ENCODE data around the gene ARHGAP22. TPM values are rescaled to one million over a fixed set of nuclear protein-coding genes. Genes with fewer than 3 reads are reported as not detected.
"Not testable (repeated sequence)": the region's sequence is repeated elsewhere in the genome, so short reads cannot be mapped to it uniquely, and the experiment has no call there.

The ARHGAP22 gene
- total and polyA plus RNA-seq, 2 experiments from 2014 or later: 3.2 to 7.8 TPM

DNA sequence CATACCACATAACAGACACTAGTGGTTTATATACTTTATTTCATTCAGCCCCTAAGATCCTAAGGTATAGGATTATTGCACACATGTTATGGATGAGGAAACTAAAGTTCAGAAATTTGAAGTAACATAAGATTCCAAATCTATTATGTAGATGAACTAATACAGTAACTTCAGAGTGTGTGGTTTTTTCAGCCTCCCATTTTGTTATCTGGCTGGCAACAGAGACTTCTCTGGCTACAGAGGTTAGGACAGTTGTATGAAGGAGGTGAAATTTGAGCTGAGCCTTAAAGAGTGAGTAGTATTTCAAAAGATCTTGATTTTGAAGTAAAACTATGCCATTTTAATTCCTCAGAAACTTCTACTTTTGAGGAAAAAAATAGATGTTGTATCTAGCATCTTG, 173.0 kb downstream of the ARHGAP22 start:
- Histone ChIP-seq H3K27ac (no peak overlapping the region), H3K9me3 (ENCODE audit: low read depth) (no peaks in the 10 kb centered on the region), H3K36me3 (peaks cover 20% of the 10 kb centered on the region), H3K4me1 (ENCODE audit: low read depth) (no peaks in the 10 kb centered on the region), H3K27me3 (no peaks in the 10 kb centered on the region), H3K4me3 (no peak overlapping the region)
- TF ChIP-seq, protein P1, sequence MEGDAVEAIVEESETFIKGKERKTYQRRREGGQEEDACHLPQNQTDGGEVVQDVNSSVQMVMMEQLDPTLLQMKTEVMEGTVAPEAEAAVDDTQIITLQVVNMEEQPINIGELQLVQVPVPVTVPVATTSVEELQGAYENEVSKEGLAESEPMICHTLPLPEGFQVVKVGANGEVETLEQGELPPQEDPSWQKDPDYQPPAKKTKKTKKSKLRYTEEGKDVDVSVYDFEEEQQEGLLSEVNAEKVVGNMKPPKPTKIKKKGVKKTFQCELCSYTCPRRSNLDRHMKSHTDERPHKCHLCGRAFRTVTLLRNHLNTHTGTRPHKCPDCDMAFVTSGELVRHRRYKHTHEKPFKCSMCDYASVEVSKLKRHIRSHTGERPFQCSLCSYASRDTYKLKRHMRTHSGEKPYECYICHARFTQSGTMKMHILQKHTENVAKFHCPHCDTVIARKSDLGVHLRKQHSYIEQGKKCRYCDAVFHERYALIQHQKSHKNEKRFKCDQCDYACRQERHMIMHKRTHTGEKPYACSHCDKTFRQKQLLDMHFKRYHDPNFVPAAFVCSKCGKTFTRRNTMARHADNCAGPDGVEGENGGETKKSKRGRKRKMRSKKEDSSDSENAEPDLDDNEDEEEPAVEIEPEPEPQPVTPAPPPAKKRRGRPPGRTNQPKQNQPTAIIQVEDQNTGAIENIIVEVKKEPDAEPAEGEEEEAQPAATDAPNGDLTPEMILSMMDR (IDR thresholded peaks at IDR 0.05; ENCODE audit: low read depth, low read length): no peak
- peak in 1 of 2 donors; percentile 30 for DNase-seq (ENCODE audit: low read depth in 1 of 2, low spot score in 1 of 2)

DNA sequence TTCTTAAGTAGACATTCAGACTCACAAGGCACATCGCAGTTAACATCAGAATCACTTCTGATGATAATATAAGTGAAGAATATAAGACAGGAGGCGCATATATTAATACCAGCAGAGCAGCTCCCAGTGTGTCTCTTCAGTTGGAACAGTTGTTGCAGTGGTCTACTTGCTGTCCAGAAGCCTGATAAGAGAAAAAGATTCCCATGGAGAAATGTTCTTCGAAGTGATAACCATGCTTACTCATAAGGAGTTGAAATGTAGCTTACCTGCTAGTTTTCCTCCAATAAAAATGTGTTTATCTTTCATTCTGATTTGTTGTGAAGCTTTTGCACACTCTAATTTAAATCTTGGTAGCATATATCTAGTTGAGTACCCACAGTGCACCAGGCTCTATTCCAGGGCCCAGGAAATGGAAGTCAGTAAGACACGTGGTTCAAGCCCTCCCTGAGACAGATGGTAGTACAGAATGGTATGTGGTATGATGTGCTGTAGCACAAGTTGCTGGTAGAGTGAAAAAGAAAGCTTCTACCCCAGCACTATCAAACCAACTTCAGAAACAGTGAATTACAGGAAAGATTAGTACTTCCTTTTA, 174.4 kb downstream of the ARHGAP22 start:
- TF ChIP-seq, protein P1 (IDR thresholded peaks at IDR 0.05; ENCODE audit: low read depth, low read length): no peak
- no peak for DNase-seq (ENCODE audit: low read depth in 1 of 2, low spot score in 1 of 2)
- H3K27ac ChIP-seq: no peak overlapping the region
- no peaks in the 10 kb centered on the region for H3K4me1 ChIP-seq (ENCODE audit: low read depth)
- H3K36me3 ChIP-seq: peaks cover 24% of the 10 kb centered on the region
- H3K4me3 ChIP-seq: no peak overlapping the region
- H3K27me3 ChIP-seq: no peaks in the 10 kb centered on the region
- H3K9me3 ChIP-seq (ENCODE audit: low read depth): no peaks in the 10 kb centered on the region

DNA sequence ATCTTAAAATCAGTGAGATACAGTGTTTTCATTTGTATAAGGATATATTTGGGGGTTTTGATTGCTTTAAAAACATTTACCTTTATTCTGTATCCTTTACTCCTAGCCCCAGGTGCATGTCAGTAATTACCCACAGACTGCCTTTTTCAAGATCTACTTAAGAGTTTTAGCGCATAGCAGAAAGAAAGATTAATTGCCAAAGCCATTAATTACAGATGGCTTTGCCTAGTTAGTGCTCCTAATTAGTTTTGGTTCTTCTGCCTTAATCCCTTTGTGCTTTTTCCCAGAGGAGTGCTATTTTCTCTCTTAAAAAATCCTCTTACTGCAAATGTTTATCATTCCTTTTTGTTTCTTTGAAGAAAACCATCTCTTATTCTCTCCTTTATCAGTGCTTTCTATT, 175.6 kb downstream of the ARHGAP22 start:
- DNase-seq (ENCODE audit: low read depth in 1 of 2, low spot score in 1 of 2): no peak
- no peak overlapping the region for H3K27ac ChIP-seq
- no peaks in the 10 kb centered on the region for H3K4me1 ChIP-seq (ENCODE audit: low read depth)
- TF ChIP-seq, protein P1 (IDR thresholded peaks at IDR 0.05; ENCODE audit: low read depth, low read length): no peak
- peaks cover 20% of the 10 kb centered on the region for H3K36me3 ChIP-seq
- no peaks in the 10 kb centered on the region for H3K27me3 ChIP-seq
- H3K9me3 ChIP-seq (ENCODE audit: low read depth): no peaks in the 10 kb centered on the region
- H3K4me3 ChIP-seq: no peak overlapping the region

DNA sequence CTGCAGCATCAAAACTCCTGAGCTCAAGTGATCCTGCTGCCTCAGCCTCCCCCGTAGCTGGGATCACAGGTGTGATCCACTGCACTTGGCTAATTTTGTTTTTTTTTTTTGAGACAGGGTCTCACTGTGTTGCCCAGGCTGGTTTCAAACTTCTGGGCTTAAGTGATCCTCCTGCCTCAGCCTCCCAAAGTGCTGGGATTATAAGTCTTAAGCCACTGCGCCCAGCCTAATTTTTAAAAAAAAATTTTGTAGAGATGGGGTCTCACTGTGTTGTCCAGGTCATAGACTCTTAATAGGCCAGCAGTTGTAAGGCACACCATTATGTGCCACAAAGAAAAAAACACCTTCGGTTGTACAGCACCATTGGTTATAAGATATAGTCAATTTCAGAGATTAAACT, 176.0 kb downstream of the ARHGAP22 start:
- no peak for DNase-seq (ENCODE audit: low read depth in 1 of 2, low spot score in 1 of 2)
- TF ChIP-seq, protein P1 (IDR thresholded peaks at IDR 0.05; ENCODE audit: low read depth, low read length): no peak
- H3K4me1 ChIP-seq (ENCODE audit: low read depth): no peaks in the 10 kb centered on the region
- H3K9me3 ChIP-seq (ENCODE audit: low read depth): no peaks in the 10 kb centered on the region
- peaks cover 20% of the 10 kb centered on the region for H3K36me3 ChIP-seq
- no peak overlapping the region for H3K4me3 ChIP-seq
- no peak overlapping the region for H3K27ac ChIP-seq
- H3K27me3 ChIP-seq: no peaks in the 10 kb centered on the region

DNA sequence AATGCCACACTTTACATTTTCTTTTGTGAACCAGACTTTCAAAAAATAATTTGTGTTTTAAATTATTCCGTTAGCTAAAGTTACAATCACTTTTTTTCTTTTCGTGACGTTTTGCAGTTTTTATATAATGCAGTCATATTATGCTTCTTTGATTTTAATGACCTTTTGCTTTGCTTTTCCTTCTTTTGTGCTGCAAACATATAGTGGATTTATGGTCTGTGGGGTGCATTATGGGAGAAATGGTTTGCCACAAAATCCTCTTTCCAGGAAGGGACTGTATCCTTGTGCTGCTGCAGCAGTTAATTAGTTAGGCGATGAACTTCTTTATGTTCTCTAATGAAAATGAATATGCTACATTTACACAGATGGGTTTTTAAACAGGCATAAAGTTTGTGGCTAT, 181.0 kb downstream of the ARHGAP22 start:
- H3K4me1 ChIP-seq (ENCODE audit: low read depth): no peaks in the 10 kb centered on the region
- TF ChIP-seq, protein P1 (IDR thresholded peaks at IDR 0.05; ENCODE audit: low read depth, low read length): no peak
- no peaks in the 10 kb centered on the region for H3K9me3 ChIP-seq (ENCODE audit: low read depth)
- peaks cover 26% of the 10 kb centered on the region for H3K36me3 ChIP-seq
- no peak for DNase-seq (ENCODE audit: low read depth in 1 of 2, low spot score in 1 of 2)
- H3K27ac ChIP-seq: no peak overlapping the region
- no peak overlapping the region for H3K4me3 ChIP-seq
- H3K27me3 ChIP-seq: no peaks in the 10 kb centered on the region

DNA sequence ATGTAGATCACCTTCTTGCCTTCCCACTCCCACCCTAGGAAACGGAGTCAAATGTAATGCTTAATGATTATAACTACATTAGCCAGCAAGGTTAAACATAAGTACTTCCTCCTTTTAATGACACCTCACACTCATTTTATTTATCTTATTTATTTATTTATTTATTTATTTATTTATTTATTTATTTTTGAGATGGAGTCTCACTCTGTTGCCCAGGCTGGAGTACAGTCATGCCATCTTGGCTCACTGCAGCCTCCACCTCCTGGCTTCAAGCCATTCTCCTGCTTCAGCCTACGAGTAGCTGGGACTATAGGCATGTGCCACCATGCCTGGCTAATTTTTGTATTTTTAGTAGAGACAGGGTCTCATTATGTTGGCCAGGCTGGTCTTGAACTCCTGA, 183.0 kb downstream of the ARHGAP22 start:
- not testable (repeated sequence) for H3K4me1 ChIP-seq (ENCODE audit: low read depth); DNase-seq (ENCODE audit: low read depth in 1 of 2, low spot score in 1 of 2); H3K27ac ChIP-seq; H3K9me3 ChIP-seq (ENCODE audit: low read depth); H3K4me3 ChIP-seq; H3K27me3 ChIP-seq
- peaks cover 22% of the 10 kb centered on the region for H3K36me3 ChIP-seq
